Fibroblast of the aortic adventitia (primary cell): ENCODE results near the gene DPEP3. TPM values are rescaled to one million over a fixed set of nuclear protein-coding genes. Genes with fewer than 3 reads are reported as not detected.

Experiments
- DNase-seq: peaks from one replicate; pipeline ENCODE4 v3.0.0-alpha.2; 2010; ENCODE audit warnings: low read depth
- H3K4me3 ChIP-seq: 2 replicates; pipeline ENCODE4 v1.5.1; 2011; ENCODE audit warnings: low read depth, mild to moderate bottlenecking, control low read depth, low read length, moderate library complexity
- CTCF ChIP-seq: IDR thresholded peaks from 2 replicates; pipeline ENCODE4 v1.5.1; 2011; ENCODE audit warnings: mild to moderate bottlenecking, low read length, control low read depth, inconsistent platforms; ENCODE audit not compliant: insufficient read depth
- total RNA-seq: library from RNA; depleted of rRNA; stranded (reverse); fragments of >200 nt; gene quantifications from 2 replicates; pipeline ENCODE4 v1.2.3, GENCODE V29; 2012; ENCODE audit warnings: low replicate concordance

DPEP3 gene
- total RNA-seq, 1 donor = not detected

GRCh38 chr16:67992661-67993206 is 12.4 kb upstream of the DPEP3 start:
- H3K4me3 ChIP-seq = no peak overlapping the region
- DNase-seq = no peak
- TF ChIP-seq CTCF = no peak

GRCh38 chr16:67990018-67990386 is 9.7 kb upstream of the DPEP3 start:
- no peak for TF ChIP-seq CTCF

GRCh38 chr16:67989322-67990017 is 9.2 kb upstream of the DPEP3 start:
- no peak for TF ChIP-seq CTCF
- no peak for DNase-seq
- no peak overlapping the region for H3K4me3 ChIP-seq

More at GRCh38 chr16:67990018-67990386, 9.7 kb upstream of the DPEP3 start:
- no peak for DNase-seq
- H3K4me3 ChIP-seq = no peak overlapping the region

GRCh38 chr16:67988675-67989074 is 8.4 kb upstream of the DPEP3 start:
- no peak for DNase-seq
- no peak overlapping the region for H3K4me3 ChIP-seq
- no peak for TF ChIP-seq CTCF

GRCh38 chr16:67987460-67988160 is 7.3 kb upstream of the DPEP3 start:
- no peak for TF ChIP-seq CTCF
- H3K4me3 ChIP-seq = no peak overlapping the region
- DNase-seq = no peak

- no peak overlapping the region for H3K4me3 ChIP-seq
- no peak for DNase-seq
- TF ChIP-seq CTCF = no peak
Measured at GRCh38 chr16:67986949-67987348, 6.7 kb upstream of the DPEP3 start.
